SK-N-MC (cell line): ENCODE data around the gene GALNT15.

Experiments used
- EZH2 ChIP-seq: fragments of 200-600 bp; sonication (generic); IDR thresholded peaks from one replicate; pipeline ENCODE4 v1.6.1; 2017; ENCODE audit warnings: antibody characterized with exemption
- FOXP2 ChIP-seq: optimal IDR thresholded peaks from 2 replicates; pipeline ENCODE3; 2011; ENCODE audit warnings: mild to moderate bottlenecking, moderate library complexity; ENCODE audit not compliant: insufficient read depth; ENCODE audit errors: extremely low read length, control extremely low read depth
- POLR2AphosphoS5 ChIP-seq: IDR thresholded peaks from 2 replicates; pipeline ENCODE4 v1.6.1; 2012; ENCODE audit warnings: mild to moderate bottlenecking, low read depth, low read length, borderline replicate concordance

DNA sequence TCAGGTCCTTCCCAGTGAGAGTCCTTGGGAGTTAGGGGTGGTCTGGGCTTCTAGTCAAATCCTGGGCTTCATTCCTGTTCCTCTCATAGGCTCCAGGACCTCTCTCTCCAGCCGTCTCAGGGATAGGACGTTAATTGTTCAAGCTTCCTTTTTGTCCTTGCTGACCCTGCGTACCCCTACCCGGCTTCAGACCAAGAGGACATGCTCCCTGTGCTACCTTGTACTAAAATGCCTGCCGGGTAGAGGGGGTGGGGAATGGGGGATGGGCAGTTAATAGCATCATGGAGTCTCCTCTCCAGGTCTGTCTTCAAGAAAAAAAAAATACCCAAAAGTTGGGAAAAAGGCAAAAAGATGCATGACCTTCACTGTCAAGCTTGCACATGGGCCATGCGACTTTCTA, 36.5 kb upstream of the GALNT15 start:
- no peak for TF ChIP-seq EZH2
- TF ChIP-seq POLR2AphosphoS5 = no peak
- TF ChIP-seq FOXP2 = no peak
